Epidermal melanocyte (primary cell): Measurements from ENCODE around the gene LRP1.

ENCODE experiments used
- DNase-seq: peaks from one replicate; pipeline ENCODE4 v3.0.0; 2011; ENCODE audit warnings: low spot score; ENCODE audit not compliant: insufficient read length

LRP1 gene

GRCh38 chr12:57154076-57154475 lies 25.8 kb downstream of the LRP1 start:
- no peak for DNase-seq

GRCh38 chr12:57154804-57155434 lies 26.6 kb downstream of the LRP1 start:
- DNase-seq: no peak

DNA sequence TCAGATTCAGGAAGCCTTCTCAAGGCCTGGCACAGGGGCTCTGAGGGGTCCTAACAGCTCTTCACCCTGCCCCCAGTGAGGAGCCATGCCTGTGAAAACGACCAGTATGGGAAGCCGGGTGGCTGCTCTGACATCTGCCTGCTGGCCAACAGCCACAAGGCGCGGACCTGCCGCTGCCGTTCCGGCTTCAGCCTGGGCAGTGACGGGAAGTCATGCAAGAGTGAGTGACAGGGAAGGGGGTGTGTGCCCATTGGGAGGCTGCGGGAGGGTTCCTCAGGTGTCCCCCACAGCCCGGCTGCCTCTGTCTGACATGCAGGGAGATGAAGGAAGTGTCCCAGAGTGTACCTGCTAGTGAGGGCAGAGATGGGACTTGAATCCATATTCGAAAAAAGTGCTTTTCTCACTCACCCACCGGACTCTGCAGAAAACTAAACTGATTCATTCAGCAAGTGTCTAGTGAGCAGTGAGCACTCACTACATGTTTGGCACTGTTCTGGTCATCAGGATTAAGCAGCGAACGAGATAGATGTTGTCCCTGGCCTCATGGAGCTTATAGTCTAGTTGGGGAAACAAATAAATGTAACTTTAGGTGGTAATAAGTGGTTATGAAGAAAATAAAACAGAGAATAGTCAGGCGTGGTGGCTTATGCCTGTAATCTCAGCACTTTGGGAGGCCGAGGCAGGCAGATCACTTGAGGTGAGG lies 28.6 kb downstream of the LRP1 start:
- DNase-seq: no peak

DNA sequence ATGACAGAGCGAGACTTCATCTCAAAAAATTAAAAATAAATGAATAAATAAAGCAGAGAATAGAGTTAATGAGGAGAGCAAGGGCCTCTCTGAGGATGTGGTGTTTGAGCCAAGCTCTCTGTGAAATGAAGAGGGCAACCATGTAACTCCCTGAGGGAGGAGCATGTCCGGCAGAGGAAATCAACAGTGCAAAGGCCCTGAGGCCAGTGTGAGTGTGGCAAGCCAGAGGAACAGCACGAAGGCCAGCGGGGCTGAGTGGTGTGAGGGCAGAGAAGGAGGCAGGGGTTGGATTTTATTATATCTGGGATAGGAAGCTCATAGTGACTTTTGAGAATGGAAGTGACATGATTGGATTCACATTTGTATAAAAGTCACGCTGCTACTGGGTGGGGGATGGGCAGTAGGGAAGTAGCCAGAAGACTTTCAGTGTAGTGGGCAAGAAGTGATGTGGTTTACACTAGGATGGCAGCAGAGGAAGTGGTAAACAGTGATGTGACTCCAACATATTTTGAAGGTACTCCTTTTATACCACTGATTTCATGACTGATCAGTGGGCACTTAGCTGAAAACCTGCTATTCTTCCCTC lies 29.4 kb downstream of the LRP1 start:
- no peak for DNase-seq

GRCh38 chr12:57158186-57158585 lies 29.9 kb downstream of the LRP1 start:
- no peak for DNase-seq

DNA sequence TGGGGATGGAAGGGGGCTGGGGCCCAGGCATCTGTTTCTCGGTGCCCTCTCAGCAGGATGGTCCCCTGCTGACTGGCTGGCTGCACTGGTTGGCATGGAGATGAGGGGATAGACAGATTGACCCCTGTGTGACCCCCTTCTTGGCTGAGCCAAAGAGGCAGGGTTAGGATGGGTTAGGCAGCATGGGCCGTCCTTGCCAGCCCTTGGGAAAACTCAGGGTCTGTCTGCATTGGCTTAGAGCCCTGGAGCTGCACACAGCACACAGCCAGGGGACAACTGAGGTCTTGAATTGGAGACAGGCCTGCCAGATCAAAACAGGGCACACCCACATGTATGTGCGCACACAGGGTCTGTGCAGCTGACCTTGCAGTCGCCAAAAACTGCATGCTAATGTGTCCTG lies 30.4 kb downstream of the LRP1 start:
- DNase-seq: no peak

- no peak for DNase-seq
These were observed 31.0 kb downstream of the LRP1 start for GRCh38 chr12:57159311-57159710.

- DNase-seq: no peak
These were observed 31.8 kb downstream of the LRP1 start for GRCh38 chr12:57160040-57160439.

DNA sequence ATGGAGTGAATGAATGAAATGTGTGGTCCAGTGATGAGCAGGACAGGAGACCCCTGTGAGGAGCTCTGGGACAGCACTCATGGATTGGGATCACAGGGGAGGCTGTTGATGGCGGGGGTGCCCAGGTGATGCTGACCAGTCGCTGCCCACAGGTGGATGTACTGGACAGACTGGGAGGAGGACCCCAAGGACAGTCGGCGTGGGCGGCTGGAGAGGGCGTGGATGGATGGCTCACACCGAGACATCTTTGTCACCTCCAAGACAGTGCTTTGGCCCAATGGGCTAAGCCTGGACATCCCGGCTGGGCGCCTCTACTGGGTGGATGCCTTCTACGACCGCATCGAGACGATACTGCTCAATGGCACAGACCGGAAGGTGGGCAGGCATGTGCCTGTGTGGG lies 32.5 kb downstream of the LRP1 start:
- DNase-seq: no peak

DNA sequence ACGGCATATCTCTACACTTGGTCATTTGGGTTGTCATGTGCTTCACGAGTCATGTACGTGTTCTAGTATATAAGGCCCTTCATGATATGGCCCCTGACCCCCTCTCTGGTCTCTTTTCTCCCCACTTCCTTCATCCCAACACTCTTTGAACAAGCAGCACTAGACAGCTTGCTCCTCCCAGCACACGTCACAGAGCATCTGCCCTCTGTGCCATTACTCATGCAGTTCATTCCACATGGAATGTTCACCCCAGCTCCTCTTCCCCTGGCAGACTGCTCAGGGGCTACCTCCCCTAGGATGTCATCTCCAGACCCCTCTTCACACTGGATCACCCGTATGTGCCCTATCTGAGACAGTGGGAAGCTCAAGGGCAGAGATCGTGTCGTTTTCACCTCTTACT lies 33.2 kb downstream of the LRP1 start:
- no peak for DNase-seq

DNA sequence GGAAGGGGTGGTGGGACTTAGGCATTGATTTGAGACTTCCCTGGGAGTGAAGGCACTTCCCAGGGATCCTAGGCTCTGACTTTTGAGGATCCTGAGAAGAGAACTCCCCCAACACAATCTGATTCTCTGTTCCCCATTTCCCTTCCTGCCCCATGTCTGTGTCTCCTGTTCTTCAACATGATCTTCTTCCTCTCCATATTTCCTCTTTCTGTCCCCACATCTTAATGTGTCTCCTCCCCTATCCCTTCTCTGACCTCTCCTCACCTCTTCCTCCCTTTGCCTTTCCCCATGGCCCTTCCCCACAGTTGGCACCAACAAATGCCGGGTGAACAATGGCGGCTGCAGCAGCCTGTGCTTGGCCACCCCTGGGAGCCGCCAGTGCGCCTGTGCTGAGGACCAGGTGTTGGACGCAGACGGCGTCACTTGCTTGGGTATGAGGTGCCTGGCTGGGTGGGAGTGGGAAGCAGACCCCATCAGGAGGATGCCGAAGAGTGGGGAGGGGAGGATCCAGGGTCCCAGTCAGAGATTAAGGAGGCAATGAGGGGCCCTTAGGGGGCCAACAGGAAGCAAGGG lies 34.4 kb downstream of the LRP1 start:
- DNase-seq: no peak

DNA sequence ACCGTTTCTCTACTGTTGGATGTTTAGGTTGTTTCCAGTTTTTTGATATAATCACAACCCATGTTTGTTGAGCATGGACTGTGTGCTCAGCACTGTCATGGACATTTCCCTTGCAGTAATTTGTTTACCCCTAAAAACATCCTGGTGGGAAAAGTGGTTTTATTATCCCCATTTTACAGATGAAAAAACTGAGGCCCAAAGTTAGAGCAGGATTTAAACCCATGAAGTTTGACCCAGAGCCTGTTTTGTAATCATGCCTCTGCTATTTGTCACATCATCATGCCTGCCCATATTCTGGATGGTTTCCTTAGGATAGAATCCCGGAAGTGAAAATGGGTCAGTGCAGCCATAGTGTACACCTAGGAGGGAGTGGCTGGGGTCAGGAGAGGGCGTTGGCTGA lies 36.2 kb downstream of the LRP1 start:
- DNase-seq: no peak

DNA sequence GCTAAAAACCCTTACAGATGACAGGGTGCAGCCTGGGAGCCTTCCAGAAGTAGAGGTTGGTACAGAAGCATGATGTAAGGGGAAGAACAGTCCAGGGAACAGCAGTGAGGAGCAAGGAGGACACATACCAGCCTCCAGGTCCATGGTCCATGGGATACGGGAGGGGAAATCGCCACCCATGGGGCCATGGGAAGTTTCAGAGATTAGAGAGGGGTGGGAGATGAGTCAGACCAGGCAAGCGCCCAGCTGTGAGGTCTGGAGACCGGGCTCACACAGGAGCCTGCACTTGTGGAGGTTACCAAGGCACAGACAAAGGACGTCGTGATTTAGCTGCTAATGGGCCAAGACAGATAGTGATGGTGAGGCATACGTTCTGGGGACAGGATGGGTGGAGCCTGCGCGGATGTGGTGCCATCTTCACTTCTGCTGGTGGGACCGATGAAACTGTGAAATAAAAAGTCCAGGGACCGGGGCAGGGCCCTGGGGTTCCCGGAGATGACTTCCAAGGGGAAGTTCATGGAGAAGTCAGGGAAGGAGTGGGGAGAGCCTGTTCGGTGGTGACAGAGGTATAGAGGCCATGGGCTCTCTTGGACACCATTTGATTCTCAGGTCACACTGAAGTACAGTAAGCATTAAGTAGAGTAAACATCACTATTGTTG lies 36.8 kb downstream of the LRP1 start:
- no peak for DNase-seq

GRCh38 chr12:57165741-57166140 lies 37.5 kb downstream of the LRP1 start:
- DNase-seq: no peak

DNA sequence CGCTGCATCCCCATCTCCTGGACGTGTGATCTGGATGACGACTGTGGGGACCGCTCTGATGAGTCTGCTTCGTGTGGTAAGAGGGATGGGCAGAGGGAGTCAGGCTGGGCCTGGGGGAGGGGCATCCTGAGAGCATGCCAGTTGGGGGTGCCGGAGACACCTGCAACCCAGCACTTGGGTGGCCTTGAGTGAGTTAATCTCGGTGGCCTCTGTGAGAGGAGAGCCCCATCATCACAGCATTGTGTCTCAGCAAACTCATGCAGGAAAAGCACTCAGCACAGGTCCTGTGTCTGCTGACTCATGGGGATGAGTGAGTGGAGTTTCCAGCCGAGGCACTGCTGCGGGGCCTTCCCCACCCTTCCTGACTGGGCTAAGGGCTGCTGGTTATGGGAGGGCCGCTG lies 38.7 kb downstream of the LRP1 start:
- no peak for DNase-seq

DNA sequence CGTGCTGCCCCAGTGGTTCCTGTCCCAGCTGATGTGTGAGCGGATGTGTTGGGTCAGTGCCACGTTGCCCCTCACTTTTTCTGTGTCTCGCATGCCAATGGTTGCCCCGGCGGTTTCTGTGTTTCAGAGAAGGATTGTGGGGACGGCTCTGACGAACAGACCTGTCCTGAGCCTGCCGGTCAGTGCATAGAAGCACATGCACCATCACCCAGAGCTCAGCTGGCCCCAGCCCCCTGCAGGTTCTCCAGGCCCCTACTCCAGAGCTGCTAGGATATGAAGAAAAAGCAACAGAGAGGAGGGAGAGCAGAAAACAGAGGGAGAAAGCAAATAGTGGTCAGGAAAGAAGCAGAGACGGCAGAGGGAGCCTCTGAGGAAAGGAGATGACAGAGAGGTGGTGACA lies 39.8 kb downstream of the LRP1 start:
- no peak for DNase-seq

GRCh38 chr12:57169046-57169795 lies 40.9 kb downstream of the LRP1 start:
- no peak for DNase-seq

- no peak for DNase-seq
These were observed 41.7 kb downstream of the LRP1 start for GRCh38 chr12:57169969-57170368.

- no peak for DNase-seq
These were observed 42.1 kb downstream of the LRP1 start for GRCh38 chr12:57170408-57170807.

GRCh38 chr12:57170927-57171326 lies 42.6 kb downstream of the LRP1 start:
- DNase-seq: no peak

GRCh38 chr12:57171668-57172067 lies 43.4 kb downstream of the LRP1 start:
- no peak for DNase-seq
